Loucy (cell line): ENCODE results near the gene SLPI.

ENCODE experiments used
- H2AFZ ChIP-seq: fragments of 200-600 bp; sonication (generic); 2 replicates; pipeline ENCODE4 v1.6.0; 2016; ENCODE audit warnings: antibody characterized with exemption, mild to moderate bottlenecking, low read length, moderate library complexity
- H3F3A ChIP-seq: fragments of 200-600 bp; 2 replicates; pipeline ENCODE4 v1.6.0; 2016; ENCODE audit warnings: antibody characterized with exemption, low read depth, mild to moderate bottlenecking
- H3K27me3 ChIP-seq: fragments of 200-600 bp; sonication (generic); 2 replicates; pipeline ENCODE4 v1.6.1; 2014; ENCODE audit warnings: low read length, mild to moderate bottlenecking; ENCODE audit not compliant: insufficient read depth, poor library complexity, severe bottlenecking
- H3K36me3 ChIP-seq: fragments of 200-600 bp; sonication (generic); 2 replicates; pipeline ENCODE4 v1.6.1; 2016; ENCODE audit warnings: low read length; ENCODE audit not compliant: insufficient read depth
- H3K4me1 ChIP-seq: fragments of 200-600 bp; sonication (generic); 2 replicates; pipeline ENCODE4 v1.5.1; 2014; ENCODE audit warnings: low read length, mild to moderate bottlenecking; ENCODE audit not compliant: insufficient read depth, poor library complexity, severe bottlenecking
- H3K4me2 ChIP-seq: fragments of 200-600 bp; sonication (generic); 2 replicates; pipeline ENCODE4 v1.6.0; 2014; ENCODE audit warnings: antibody characterized with exemption, low read length, low read depth, mild to moderate bottlenecking; ENCODE audit not compliant: poor library complexity, severe bottlenecking
- H3K4me3 ChIP-seq: fragments of 200-600 bp; sonication (generic); 2 replicates; pipeline ENCODE4 v1.5.1; 2014; ENCODE audit warnings: low read length, mild to moderate bottlenecking, mixed read lengths; ENCODE audit not compliant: poor library complexity, severe bottlenecking
- H3K79me2 ChIP-seq: fragments of 200-600 bp; sonication (generic); 2 replicates; pipeline ENCODE4 v1.6.1; 2014; ENCODE audit warnings: low read length; ENCODE audit not compliant: insufficient read depth
- H3K9ac ChIP-seq: fragments of 200-600 bp; sonication (generic); 2 replicates; pipeline ENCODE4 v1.6.0; 2014; ENCODE audit warnings: mild to moderate bottlenecking, low read depth, low read length, moderate library complexity; ENCODE audit not compliant: poor library complexity, severe bottlenecking
- H3K9me2 ChIP-seq: fragments of 200-600 bp; sonication (generic); replicated peaks from 2 replicates; pipeline ENCODE4 v1.6.1; 2016; ENCODE audit warnings: low read depth, low read length, mixed read lengths
- H3K9me3 ChIP-seq: fragments of 200-600 bp; sonication (generic); 2 replicates; pipeline ENCODE4 v1.6.1; 2014; ENCODE audit warnings: mild to moderate bottlenecking, antibody characterized with exemption, low read length, low read depth; ENCODE audit not compliant: insufficient read depth
- H4K20me1 ChIP-seq: fragments of 200-600 bp; sonication (generic); 2 replicates; pipeline ENCODE4 v1.6.0; 2014; ENCODE audit warnings: antibody characterized with exemption, low read length, mild to moderate bottlenecking; ENCODE audit not compliant: insufficient read depth, poor library complexity, severe bottlenecking
- CTCF ChIP-seq: fragments of 200-600 bp; sonication (generic); conservative IDR thresholded peaks from 2 replicates; pipeline ENCODE4 v1.5.1; 2014; ENCODE audit warnings: mild to moderate bottlenecking, antibody characterized with exemption, low read length
- EZH2phosphoT487 ChIP-seq: fragments of 200-600 bp; IDR thresholded peaks from 2 replicates; pipeline ENCODE4 v1.6.1; 2018; ENCODE audit warnings: antibody characterized with exemption, mild to moderate bottlenecking, moderate library complexity, borderline replicate concordance

SLPI gene

GRCh38 chr20:45238139-45238538 is 16.2 kb downstream of the SLPI start:
- Histone ChIP-seq H3K9me3 (no peaks in the 10 kb centered on the region), H3K4me3 (no peak overlapping the region), H4K20me1 (no peaks in the 10 kb centered on the region), H3K9ac (no peak overlapping the region), H3K9me2 (no peaks in the 10 kb centered on the region), H2AFZ (no peak overlapping the region), H3K4me2 (no peak overlapping the region), H3K36me3 (no peaks in the 10 kb centered on the region), H3K79me2 (no peaks in the 10 kb centered on the region), H3K27me3 (peaks cover 5% of the 10 kb centered on the region), H3K4me1 (no peaks in the 10 kb centered on the region), H3F3A (no peaks in the 10 kb centered on the region)
- TF ChIP-seq EZH2phosphoT487: no peak
- no peak for TF ChIP-seq CTCF

GRCh38 chr20:45235995-45236394 is 18.4 kb downstream of the SLPI start:
- H3K9ac ChIP-seq: no peak overlapping the region
- no peaks in the 10 kb centered on the region for H3K36me3 ChIP-seq
- no peaks in the 10 kb centered on the region for H3K79me2 ChIP-seq
- H3K27me3 ChIP-seq: peaks cover 4% of the 10 kb centered on the region
- H3F3A ChIP-seq: no peaks in the 10 kb centered on the region
- no peaks in the 10 kb centered on the region for H4K20me1 ChIP-seq
- no peaks in the 10 kb centered on the region for H3K9me2 ChIP-seq
- no peak overlapping the region for H2AFZ ChIP-seq
- no peaks in the 10 kb centered on the region for H3K9me3 ChIP-seq
- no peak overlapping the region for H3K4me2 ChIP-seq
- TF ChIP-seq CTCF (peak; percentile 57), EZH2phosphoT487 (no peak)
- H3K4me1 ChIP-seq: no peaks in the 10 kb centered on the region
- H3K4me3 ChIP-seq: no peak overlapping the region

- no peaks in the 10 kb centered on the region for H3K4me1 ChIP-seq
- no peaks in the 10 kb centered on the region for H4K20me1 ChIP-seq
- 0 out of 2 replicates have a peak overlapping the region, but pooled peaks have one; percentile 40 for H2AFZ ChIP-seq
- H3K9me3 ChIP-seq: no peaks in the 10 kb centered on the region
- TF ChIP-seq EZH2phosphoT487 (no peak), CTCF (no peak)
- no peak overlapping the region for H3K4me3 ChIP-seq
- H3K4me2 ChIP-seq: no peak overlapping the region
- H3K79me2 ChIP-seq: no peaks in the 10 kb centered on the region
- no peaks in the 10 kb centered on the region for H3K9me2 ChIP-seq
- no peaks in the 10 kb centered on the region for H3F3A ChIP-seq
- H3K9ac ChIP-seq: no peak overlapping the region
- peaks cover 20% of the 10 kb centered on the region for H3K27me3 ChIP-seq
- no peaks in the 10 kb centered on the region for H3K36me3 ChIP-seq
Measured at GRCh38 chr20:45230631-45231030, 23.7 kb downstream of the SLPI start.
